ENCODE data around the gene SREBF1. TPM values are rescaled to one million over a fixed set of nuclear protein-coding genes. Genes with fewer than 3 reads are reported as not detected.

Gene SREBF1
- total and polyA plus RNA-seq, 2 of the 4 experiments (the other 2 are of a cell fraction): 3.4 to 20.4 TPM

- no peak overlapping the region for H3K4ac ChIP-seq (ENCODE audit: low read depth, low read length)
- no peak overlapping the region for H3K9ac ChIP-seq (ENCODE audit: low read depth, low read length)
- in situ Hi-C loops (cut with MboI; ENCODE audit: low sequenced_read_pairs): no loop called here
Measured at GRCh38 chr17:17782523-17783115, 54.2 kb downstream of the SREBF1 start.

More at GRCh38 chr17:17782523-17783115, 54.2 kb downstream of the SREBF1 start:
- Histone ChIP-seq H3K4me2 (ENCODE audit: low read depth, low read length) (peak overlapping the region; percentile 71), H3K18ac (ENCODE audit: low read depth, low read length) (no peak overlapping the region), H3K9me1 (ENCODE audit: insufficient read depth, low read length) (no peaks in the 10 kb centered on the region; the same call in none of the 2 replicates), H2BK120ac (ENCODE audit: low read depth, low read length) (no peak overlapping the region), H4K8ac (ENCODE audit: low read depth in 2 of 2, low read length in 2 of 2) (no peak overlapping the region), H3K23ac (ENCODE audit: low read depth, low read length) (no peak overlapping the region), H3K9me3 (ENCODE audit: control insufficient read depth, insufficient read depth, low read length) (no peaks in the 10 kb centered on the region), H2AK5ac (ENCODE audit: low read depth, low read length) (peak overlapping the region; percentile 18; the same call in 1 of the 2 replicates), H3K27ac (ENCODE audit: insufficient read depth, low read length) (no peak overlapping the region), H4K5ac (ENCODE audit: low read depth, low read length) (no peak overlapping the region), H4K20me1 (ENCODE audit: insufficient read depth, low read length) (peaks cover 95% of the 10 kb centered on the region), H3K27me3 (ENCODE audit: control insufficient read depth, insufficient read depth, low read length) (no peaks in the 10 kb centered on the region), H2BK5ac (ENCODE audit: low read depth, low read length, poor library complexity, severe bottlenecking) (no peak overlapping the region), H3K56ac (ENCODE audit: extremely low read depth, insufficient read depth, low read length) (no peak overlapping the region), H3K4me1 (ENCODE audit: control insufficient read depth, insufficient read depth, low read length) (peaks cover 46% of the 10 kb centered on the region), H3K36me3 (ENCODE audit: control insufficient read depth, insufficient read depth, low read length) (peaks cover 2% of the 10 kb centered on the region; the same call in 1 of the 2 replicates), H2AFZ (replicated peaks; ENCODE audit: low read length, poor library complexity) (peak overlapping the region; percentile 76), H3K79me1 (ENCODE audit: low read depth in 1 of 2, low read length in 2 of 2) (peaks cover 17 to 86% of the 10 kb centered on the region in 2 experiments; a peak in 3 of 4 replicates), H3K4me3 (ENCODE audit: insufficient read depth, low read depth, low read length) (no peak overlapping the region), H4K91ac (ENCODE audit: insufficient read depth, low read depth, low read length) (no peak overlapping the region), H2AK9ac (replicated peaks; ENCODE audit: low read depth, low read length, poor library complexity) (peak overlapping the region; percentile 81), H2BK20ac (ENCODE audit: low read depth, low read length) (no peak overlapping the region), H2BK15ac (ENCODE audit: low read depth, low read length) (no peak overlapping the region), H3K14ac (replicated peaks; ENCODE audit: low read depth, low read length) (no peak overlapping the region)
- TF ChIP-seq RCOR1 (IDR thresholded peaks at IDR 0.05; ENCODE audit: insufficient replicate concordance, low read length) (no peak), USF2 (IDR thresholded peaks at IDR 0.05; ENCODE audit: low read depth, low read length) (no peak), RAD21 (IDR thresholded peaks at IDR 0.05; ENCODE audit: low read length) (no peak), ELK1 (IDR thresholded peaks at IDR 0.05; ENCODE audit: borderline replicate concordance, low read depth, low read length) (no peak), FOS (IDR thresholded peaks at IDR 0.05; ENCODE audit: low read depth, low read length) (no peak), CHD1 (IDR thresholded peaks at IDR 0.05; ENCODE audit: low read depth, low read length) (no peak), MAZ (IDR thresholded peaks at IDR 0.05; ENCODE audit: borderline replicate concordance, low read depth, low read length) (no peak), NFE2L2 (IDR thresholded peaks at IDR 0.05; ENCODE audit: low read depth, low read length) (no peak), SMC3 (IDR thresholded peaks at IDR 0.05; ENCODE audit: low read depth, low read length) (no peak), RFX5 (IDR thresholded peaks at IDR 0.05; ENCODE audit: low read depth, low read length) (no peak), BHLHE40 (IDR thresholded peaks at IDR 0.05; ENCODE audit: low read depth, low read length) (no peak)
- TF ChIP-seq, protein P1, sequence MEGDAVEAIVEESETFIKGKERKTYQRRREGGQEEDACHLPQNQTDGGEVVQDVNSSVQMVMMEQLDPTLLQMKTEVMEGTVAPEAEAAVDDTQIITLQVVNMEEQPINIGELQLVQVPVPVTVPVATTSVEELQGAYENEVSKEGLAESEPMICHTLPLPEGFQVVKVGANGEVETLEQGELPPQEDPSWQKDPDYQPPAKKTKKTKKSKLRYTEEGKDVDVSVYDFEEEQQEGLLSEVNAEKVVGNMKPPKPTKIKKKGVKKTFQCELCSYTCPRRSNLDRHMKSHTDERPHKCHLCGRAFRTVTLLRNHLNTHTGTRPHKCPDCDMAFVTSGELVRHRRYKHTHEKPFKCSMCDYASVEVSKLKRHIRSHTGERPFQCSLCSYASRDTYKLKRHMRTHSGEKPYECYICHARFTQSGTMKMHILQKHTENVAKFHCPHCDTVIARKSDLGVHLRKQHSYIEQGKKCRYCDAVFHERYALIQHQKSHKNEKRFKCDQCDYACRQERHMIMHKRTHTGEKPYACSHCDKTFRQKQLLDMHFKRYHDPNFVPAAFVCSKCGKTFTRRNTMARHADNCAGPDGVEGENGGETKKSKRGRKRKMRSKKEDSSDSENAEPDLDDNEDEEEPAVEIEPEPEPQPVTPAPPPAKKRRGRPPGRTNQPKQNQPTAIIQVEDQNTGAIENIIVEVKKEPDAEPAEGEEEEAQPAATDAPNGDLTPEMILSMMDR (conservative IDR thresholded peaks at IDR 0.05; ENCODE audit: low read depth, low read length): no peak
- dilution Hi-C loops (cut with HindIII; ENCODE audit: low sequenced_read_pairs, unreplicated experiment): no loop called here
- no TSS peak for BruUV-seq (replicated peaks)
- no CpG with 5 or more reads among the region's 57 CpGs for WGBS, 2 experiments (ENCODE audit: extremely low coverage in 2 of 2, insufficient read length in 1 of 2)
- DNase-seq: no peak
- CTCF ChIA-PET: no interaction called here
- intact Hi-C loops (cut with micrococcal nuclease): loop anchor here (10.0 kb wide), 1 partner anchor 98 kb away; the partner anchor contains the start of gene RAI1
- no peak for ATAC-seq (ENCODE audit: low read depth)
- POLR2A ChIA-PET (ENCODE audit: unreplicated experiment): no interaction called here

Measured in IMR-90 (cell line).